Osteoblast (primary cell): ENCODE data around the gene PDLIM5. TPM values are rescaled to one million over a fixed set of nuclear protein-coding genes. Genes with fewer than 3 reads are reported as not detected.

Source experiments
- DNase-seq: peaks from one replicate; pipeline ENCODE4 v3.0.0; 2011; ENCODE audit warnings: low spot score, mixed read lengths; ENCODE audit not compliant: insufficient read length; ENCODE audit errors: missing footprints
- H2AFZ ChIP-seq: 2 replicates; pipeline ENCODE4 v1.6.0; 2011; ENCODE audit warnings: mild to moderate bottlenecking, low read length
- H3K27ac ChIP-seq: 2 replicates; pipeline ENCODE4 v1.5.1; 2011; ENCODE audit warnings: mild to moderate bottlenecking, low read depth, low read length, moderate library complexity
- H3K27me3 ChIP-seq: 2 replicates; pipeline ENCODE4 v1.6.0; 2012; ENCODE audit warnings: mild to moderate bottlenecking, control low read depth, inconsistent platforms, low read length, moderate library complexity; ENCODE audit not compliant: insufficient read depth
- H3K36me3 ChIP-seq: 2 replicates; pipeline ENCODE4 v1.5.1; 2011; ENCODE audit warnings: mild to moderate bottlenecking, low read length, control low read depth, moderate library complexity; ENCODE audit not compliant: insufficient read depth
- H3K4me1 ChIP-seq: 2 replicates; pipeline ENCODE4 v1.5.1; 2011; ENCODE audit warnings: mild to moderate bottlenecking, low read length, control low read depth, moderate library complexity; ENCODE audit not compliant: insufficient read depth
- H3K4me2 ChIP-seq: 2 replicates; pipeline ENCODE4 v1.6.0; 2011; ENCODE audit warnings: mild to moderate bottlenecking, low read length; ENCODE audit not compliant: insufficient read depth
- H3K4me3 ChIP-seq: fragments of 200-600 bp; sonication (generic); 3 replicates; pipeline ENCODE4 v1.5.1; 2012; ENCODE audit warnings: mild to moderate bottlenecking, low read length, inconsistent platforms; ENCODE audit not compliant: insufficient read depth
- H3K79me2 ChIP-seq: 2 replicates; pipeline ENCODE4 v1.6.0; 2012; ENCODE audit warnings: mild to moderate bottlenecking, low read length, control low read depth, inconsistent platforms; ENCODE audit not compliant: insufficient read depth
- H3K9me3 ChIP-seq: 2 replicates; pipeline ENCODE4 v1.5.1; 2011; ENCODE audit warnings: low read depth, low read length, control low read depth
- H4K20me1 ChIP-seq: 2 replicates; pipeline ENCODE4 v1.6.0; 2012; ENCODE audit warnings: mild to moderate bottlenecking, low read length, control low read depth; ENCODE audit not compliant: insufficient read depth
- total RNA-seq: library from RNA; depleted of rRNA; stranded (reverse); fragments of >200 nt; gene quantifications from 2 replicates; pipeline ENCODE4 v1.2.3, GENCODE V29; 2012
- TF ChIP-seq, protein P1 (sequence below): IDR thresholded peaks from 2 replicates; pipeline ENCODE4 v1.5.1; 2011; ENCODE audit warnings: mild to moderate bottlenecking, low read depth, low read length, moderate library complexity; ENCODE audit errors: extremely low read depth

Gene PDLIM5
- total RNA-seq, 1 donor: 312 TPM

DNA sequence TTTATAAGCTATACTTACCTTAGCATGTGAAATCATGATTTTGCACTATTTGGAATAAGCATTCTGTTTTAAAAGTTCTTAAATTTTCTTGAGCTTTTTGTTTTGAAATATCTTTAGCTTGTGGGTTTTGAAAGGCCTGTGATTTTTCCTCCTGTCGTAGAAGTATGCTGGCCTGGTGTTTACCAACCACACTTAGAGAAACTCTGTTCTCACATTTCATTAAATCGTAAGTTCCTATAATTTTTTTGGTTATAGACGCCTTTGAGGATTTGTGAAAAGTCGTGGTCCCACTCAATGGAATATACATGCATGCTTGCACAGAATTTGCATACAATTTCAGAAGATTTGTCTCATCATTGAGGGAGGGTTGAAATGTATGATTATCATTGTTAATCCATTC is 63.6 kb downstream of the PDLIM5 start:
- H4K20me1 ChIP-seq: no peaks in the 10 kb centered on the region
- H2AFZ ChIP-seq: no peak overlapping the region
- H3K4me1 ChIP-seq: peaks cover 45% of the 10 kb centered on the region
- TF ChIP-seq, protein P1, sequence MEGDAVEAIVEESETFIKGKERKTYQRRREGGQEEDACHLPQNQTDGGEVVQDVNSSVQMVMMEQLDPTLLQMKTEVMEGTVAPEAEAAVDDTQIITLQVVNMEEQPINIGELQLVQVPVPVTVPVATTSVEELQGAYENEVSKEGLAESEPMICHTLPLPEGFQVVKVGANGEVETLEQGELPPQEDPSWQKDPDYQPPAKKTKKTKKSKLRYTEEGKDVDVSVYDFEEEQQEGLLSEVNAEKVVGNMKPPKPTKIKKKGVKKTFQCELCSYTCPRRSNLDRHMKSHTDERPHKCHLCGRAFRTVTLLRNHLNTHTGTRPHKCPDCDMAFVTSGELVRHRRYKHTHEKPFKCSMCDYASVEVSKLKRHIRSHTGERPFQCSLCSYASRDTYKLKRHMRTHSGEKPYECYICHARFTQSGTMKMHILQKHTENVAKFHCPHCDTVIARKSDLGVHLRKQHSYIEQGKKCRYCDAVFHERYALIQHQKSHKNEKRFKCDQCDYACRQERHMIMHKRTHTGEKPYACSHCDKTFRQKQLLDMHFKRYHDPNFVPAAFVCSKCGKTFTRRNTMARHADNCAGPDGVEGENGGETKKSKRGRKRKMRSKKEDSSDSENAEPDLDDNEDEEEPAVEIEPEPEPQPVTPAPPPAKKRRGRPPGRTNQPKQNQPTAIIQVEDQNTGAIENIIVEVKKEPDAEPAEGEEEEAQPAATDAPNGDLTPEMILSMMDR: no peak
- no peaks in the 10 kb centered on the region for H3K27me3 ChIP-seq
- no peak for DNase-seq
- no peaks in the 10 kb centered on the region for H3K9me3 ChIP-seq
- H3K4me2 ChIP-seq: peak overlapping the region; percentile 34
- peak overlapping the region; percentile 88 for H3K27ac ChIP-seq
- H3K79me2 ChIP-seq: peaks cover 99% of the 10 kb centered on the region
- no peak overlapping the region for H3K4me3 ChIP-seq
- H3K36me3 ChIP-seq: peaks cover 11% of the 10 kb centered on the region

DNA sequence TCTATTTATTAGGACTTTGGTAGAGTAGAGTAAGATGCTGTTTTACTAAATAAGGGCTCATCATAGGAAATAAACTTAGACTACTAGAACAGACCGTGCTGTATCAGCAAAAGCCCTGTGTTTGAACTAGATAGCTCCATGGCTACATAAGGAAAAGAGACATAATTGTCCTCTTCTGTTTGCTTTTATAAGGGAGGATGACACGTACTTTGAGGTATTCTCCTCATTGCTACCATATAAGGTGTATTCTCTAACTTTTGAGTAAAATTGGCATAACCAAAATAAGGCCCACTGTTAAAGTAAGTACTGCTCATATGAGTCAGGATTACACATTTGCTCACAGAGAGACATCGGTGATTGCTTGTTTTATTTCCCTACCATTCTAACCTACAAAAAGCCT is 64.3 kb downstream of the PDLIM5 start:
- peaks cover 99% of the 10 kb centered on the region for H3K79me2 ChIP-seq
- H3K9me3 ChIP-seq: no peaks in the 10 kb centered on the region
- no peaks in the 10 kb centered on the region for H4K20me1 ChIP-seq
- TF ChIP-seq, protein P1: no peak
- H3K4me3 ChIP-seq: no peak overlapping the region
- peak; percentile 53 for DNase-seq
- peak overlapping the region; percentile 88 for H3K27ac ChIP-seq
- H3K4me2 ChIP-seq: peak overlapping the region; percentile 34
- H2AFZ ChIP-seq: no peak overlapping the region
- no peaks in the 10 kb centered on the region for H3K27me3 ChIP-seq
- peaks cover 45% of the 10 kb centered on the region for H3K4me1 ChIP-seq
- H3K36me3 ChIP-seq: peaks cover 8% of the 10 kb centered on the region

DNA sequence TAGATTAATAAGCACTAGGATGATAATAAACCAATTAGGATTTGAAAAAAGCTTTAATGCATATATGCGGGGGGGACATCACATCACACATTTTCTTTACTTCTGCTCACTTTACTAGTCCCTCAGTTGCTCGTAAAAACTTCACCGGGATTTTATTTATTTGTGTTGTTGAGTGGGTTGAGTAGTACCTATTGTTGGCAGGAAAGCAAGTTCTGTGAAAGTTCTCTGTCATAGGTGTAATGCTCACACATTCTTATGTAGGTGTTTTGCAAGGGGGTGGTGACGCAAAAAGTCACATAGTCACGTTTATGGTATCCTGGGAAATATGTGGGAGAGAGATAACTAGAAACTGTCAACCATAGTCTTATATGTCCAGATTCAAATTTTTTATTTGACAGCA is 65.3 kb downstream of the PDLIM5 start:
- Histone ChIP-seq H3K9me3 (no peaks in the 10 kb centered on the region), H3K4me1 (peaks cover 53% of the 10 kb centered on the region), H3K79me2 (peaks cover 99% of the 10 kb centered on the region), H3K27me3 (no peaks in the 10 kb centered on the region), H2AFZ (no peak overlapping the region), H3K4me2 (no peak overlapping the region), H4K20me1 (no peaks in the 10 kb centered on the region), H3K36me3 (peaks cover 11% of the 10 kb centered on the region), H3K4me3 (no peak overlapping the region), H3K27ac (peak overlapping the region; percentile 88)
- TF ChIP-seq, protein P1: no peak
- no peak for DNase-seq

DNA sequence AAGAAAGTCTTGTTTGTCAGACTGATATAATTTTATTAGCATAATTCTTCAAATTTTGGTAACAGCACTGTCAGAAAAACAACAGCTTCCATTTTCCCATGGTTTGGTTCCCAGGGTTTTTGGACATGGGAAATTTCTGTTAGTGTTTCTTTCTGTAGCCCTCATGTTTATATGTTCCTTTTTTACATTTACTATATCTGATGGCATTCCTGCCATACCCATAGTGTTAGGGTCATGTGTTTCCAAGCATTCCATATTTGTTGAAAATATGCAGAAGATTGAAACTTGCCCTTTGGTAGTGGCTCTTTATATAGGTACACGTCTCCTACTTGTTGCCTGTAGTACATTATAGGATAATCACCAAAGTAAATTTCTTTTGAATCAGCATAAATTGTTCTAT is 65.8 kb downstream of the PDLIM5 start:
- H3K79me2 ChIP-seq: peaks cover 99% of the 10 kb centered on the region
- no peak overlapping the region for H2AFZ ChIP-seq
- no peak for DNase-seq
- no peak overlapping the region for H3K4me3 ChIP-seq
- H3K27me3 ChIP-seq: no peaks in the 10 kb centered on the region
- no peaks in the 10 kb centered on the region for H4K20me1 ChIP-seq
- peaks cover 13% of the 10 kb centered on the region for H3K36me3 ChIP-seq
- H3K9me3 ChIP-seq: no peaks in the 10 kb centered on the region
- TF ChIP-seq, protein P1: no peak
- H3K4me1 ChIP-seq: peaks cover 57% of the 10 kb centered on the region
- no peak overlapping the region for H3K4me2 ChIP-seq
- H3K27ac ChIP-seq: peak overlapping the region; percentile 88
